ENCODE data around the gene GRM7.

GRM7 gene

GRCh38 chr3:6860954-6861624, at the start of gene GRM7:
TSS of gene GRM7 (plus strand) at chr3:6861115.
- no peak for TF ChIP-seq GATA3 (IDR thresholded peaks at IDR 0.05; ENCODE audit: low read depth, low read length)
- 0 out of 2 replicates have a peak, but pooled peaks have one; percentile 5 for TF ChIP-seq GATA2 (IDR thresholded peaks at IDR 0.05; ENCODE audit: low read depth, low read length)

- TF ChIP-seq GATA2 (IDR thresholded peaks at IDR 0.05; ENCODE audit: low read depth, low read length) (no peak), GATA3 (IDR thresholded peaks at IDR 0.05; ENCODE audit: low read depth, low read length) (no peak)
Measured at GRCh38 chr3:6821411-6821810, 39.5 kb upstream of the GRM7 start.

GRCh38 chr3:6825524-6825923, 35.4 kb upstream of the GRM7 start:
- TF ChIP-seq GATA2 (IDR thresholded peaks at IDR 0.05; ENCODE audit: low read depth, low read length) (no peak), GATA3 (IDR thresholded peaks at IDR 0.05; ENCODE audit: low read depth, low read length) (no peak)

GRCh38 chr3:6827453-6827852, 33.5 kb upstream of the GRM7 start:
- TF ChIP-seq GATA3 (IDR thresholded peaks at IDR 0.05; ENCODE audit: low read depth, low read length), result no peak
- TF ChIP-seq GATA2 (IDR thresholded peaks at IDR 0.05; ENCODE audit: low read depth, low read length), result no peak

GRCh38 chr3:6844723-6845122, 16.2 kb upstream of the GRM7 start:
- no peak for TF ChIP-seq GATA3 (IDR thresholded peaks at IDR 0.05; ENCODE audit: low read depth, low read length)
- no peak for TF ChIP-seq GATA2 (IDR thresholded peaks at IDR 0.05; ENCODE audit: low read depth, low read length)

GRCh38 chr3:6854184-6854583, 6.7 kb upstream of the GRM7 start:
- TF ChIP-seq GATA3 (IDR thresholded peaks at IDR 0.05; ENCODE audit: low read depth, low read length) (no peak), GATA2 (IDR thresholded peaks at IDR 0.05; ENCODE audit: low read depth, low read length) (no peak)

- TF ChIP-seq GATA2 (IDR thresholded peaks at IDR 0.05; ENCODE audit: low read depth, low read length) (no peak), GATA3 (IDR thresholded peaks at IDR 0.05; ENCODE audit: low read depth, low read length) (no peak)
Measured at GRCh38 chr3:6857510-6857909, 3.4 kb upstream of the GRM7 start.

- no peak for TF ChIP-seq GATA2 (IDR thresholded peaks at IDR 0.05; ENCODE audit: low read depth, low read length)
- TF ChIP-seq GATA3 (IDR thresholded peaks at IDR 0.05; ENCODE audit: low read depth, low read length), result no peak
Measured at GRCh38 chr3:6860149-6860953, 564 bp upstream of the GRM7 start.

GRCh38 chr3:6861625-6862000, 698 bp downstream of the GRM7 start:
- TF ChIP-seq GATA3 (IDR thresholded peaks at IDR 0.05; ENCODE audit: low read depth, low read length) (no peak), GATA2 (IDR thresholded peaks at IDR 0.05; ENCODE audit: low read depth, low read length) (no peak)

GRCh38 chr3:6862041-6862879, 1.3 kb downstream of the GRM7 start:
- TF ChIP-seq GATA3 (IDR thresholded peaks at IDR 0.05; ENCODE audit: low read depth, low read length), result no peak
- TF ChIP-seq GATA2 (IDR thresholded peaks at IDR 0.05; ENCODE audit: low read depth, low read length), result no peak

GRCh38 chr3:6862880-6863195, 1.9 kb downstream of the GRM7 start:
- no peak for TF ChIP-seq GATA3 (IDR thresholded peaks at IDR 0.05; ENCODE audit: low read depth, low read length)

- TF ChIP-seq GATA3 (IDR thresholded peaks at IDR 0.05; ENCODE audit: low read depth, low read length) (peak; percentile 82), GATA2 (IDR thresholded peaks at IDR 0.05; ENCODE audit: low read depth, low read length) (peak; percentile 77)
Measured at GRCh38 chr3:6867269-6867668, 6.4 kb downstream of the GRM7 start.

- TF ChIP-seq GATA2 (IDR thresholded peaks at IDR 0.05; ENCODE audit: low read depth, low read length) (no peak), GATA3 (IDR thresholded peaks at IDR 0.05; ENCODE audit: low read depth, low read length) (no peak)
Measured at GRCh38 chr3:6878731-6879130, 17.8 kb downstream of the GRM7 start.

- TF ChIP-seq GATA2 (IDR thresholded peaks at IDR 0.05; ENCODE audit: low read depth, low read length), result no peak
- TF ChIP-seq GATA3 (IDR thresholded peaks at IDR 0.05; ENCODE audit: low read depth, low read length), result no peak
Measured at GRCh38 chr3:6912240-6912639, 51.3 kb downstream of the GRM7 start.

All from SH-SY5Y (cell line).